ENCODE measurements around the gene ELP1. TPM values are rescaled to one million over a fixed set of nuclear protein-coding genes. Genes with fewer than 3 reads are reported as not detected.

The ELP1 gene
- total and polyA plus RNA-seq, 4 donors: 9.3 to 27.7 (median 16.4) TPM

GRCh38 chr9:108867829-108868228, 66.1 kb downstream of the ELP1 start:
- Histone ChIP-seq H3K36me3 (ENCODE audit: control insufficient read depth in 4 of 4, insufficient read depth in 3 of 4, low read depth in 1 of 4, low read length in 3 of 4) (peaks cover 2 to 13% (median 9%) of the 10 kb centered on the region in 4 donors), H3K9ac (ENCODE audit: low read depth in 1 of 2, low read length in 2 of 2) (no peak overlapping the region), H3K27me3 (ENCODE audit: control insufficient read depth in 4 of 4, insufficient read depth in 4 of 4, low read length in 3 of 4) (no peaks in the 10 kb centered on the region), H3K27ac (ENCODE audit: low read depth in 1 of 2, low read length in 2 of 2) (no peak overlapping the region), H3K4me3 (ENCODE audit: low read depth in 1 of 3, low read length in 3 of 3) (no peak overlapping the region), H3K9me3 (ENCODE audit: control insufficient read depth in 4 of 4, low read length in 3 of 4) (peaks cover 0 to 6% (median 0%) of the 10 kb centered on the region in 4 donors), H3K4me1 (ENCODE audit: control insufficient read depth in 4 of 4, insufficient read depth in 4 of 4, low read length in 3 of 4) (peaks cover 4 to 21% (median 12%) of the 10 kb centered on the region in 4 donors)
- no peak for DNase-seq (ENCODE audit: low spot score)
- TF ChIP-seq, protein P1, sequence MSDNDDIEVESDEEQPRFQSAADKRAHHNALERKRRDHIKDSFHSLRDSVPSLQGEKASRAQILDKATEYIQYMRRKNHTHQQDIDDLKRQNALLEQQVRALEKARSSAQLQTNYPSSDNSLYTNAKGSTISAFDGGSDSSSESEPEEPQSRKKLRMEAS (IDR thresholded peaks at IDR 0.05): no peak
- TF ChIP-seq HNF4A (conservative IDR thresholded peaks at IDR 0.05) (no peak), RXRA (IDR thresholded peaks at IDR 0.05) (no peak), FOXA2 (IDR thresholded peaks at IDR 0.05) (no peak)
- WGBS: 96% methylated on average over 4 of the region's 4 CpGs

- Histone ChIP-seq H3K4me3 (ENCODE audit: low read depth in 1 of 3, low read length in 3 of 3) (no peak overlapping the region), H3K9ac (ENCODE audit: low read depth in 1 of 2, low read length in 2 of 2) (no peak overlapping the region), H3K4me1 (ENCODE audit: control insufficient read depth in 4 of 4, insufficient read depth in 4 of 4, low read length in 3 of 4) (peaks cover 4 to 21% (median 12%) of the 10 kb centered on the region in 4 donors), H3K27me3 (ENCODE audit: control insufficient read depth in 4 of 4, insufficient read depth in 4 of 4, low read length in 3 of 4) (no peaks in the 10 kb centered on the region), H3K27ac (ENCODE audit: low read depth in 1 of 2, low read length in 2 of 2) (no peak overlapping the region), H3K36me3 (ENCODE audit: control insufficient read depth in 4 of 4, insufficient read depth in 3 of 4, low read depth in 1 of 4, low read length in 3 of 4) (peaks cover 2 to 11% (median 8%) of the 10 kb centered on the region in 4 donors), H3K9me3 (ENCODE audit: control insufficient read depth in 4 of 4, low read length in 3 of 4) (peaks cover 0 to 6% (median 0%) of the 10 kb centered on the region in 4 donors)
- no peak for TF ChIP-seq CTCF (IDR thresholded peaks at IDR 0.05; ENCODE audit: low read depth, low read length, missing input control)
- no peak for TF ChIP-seq HNF4G (IDR thresholded peaks at IDR 0.05)
- TF ChIP-seq, protein P2, sequence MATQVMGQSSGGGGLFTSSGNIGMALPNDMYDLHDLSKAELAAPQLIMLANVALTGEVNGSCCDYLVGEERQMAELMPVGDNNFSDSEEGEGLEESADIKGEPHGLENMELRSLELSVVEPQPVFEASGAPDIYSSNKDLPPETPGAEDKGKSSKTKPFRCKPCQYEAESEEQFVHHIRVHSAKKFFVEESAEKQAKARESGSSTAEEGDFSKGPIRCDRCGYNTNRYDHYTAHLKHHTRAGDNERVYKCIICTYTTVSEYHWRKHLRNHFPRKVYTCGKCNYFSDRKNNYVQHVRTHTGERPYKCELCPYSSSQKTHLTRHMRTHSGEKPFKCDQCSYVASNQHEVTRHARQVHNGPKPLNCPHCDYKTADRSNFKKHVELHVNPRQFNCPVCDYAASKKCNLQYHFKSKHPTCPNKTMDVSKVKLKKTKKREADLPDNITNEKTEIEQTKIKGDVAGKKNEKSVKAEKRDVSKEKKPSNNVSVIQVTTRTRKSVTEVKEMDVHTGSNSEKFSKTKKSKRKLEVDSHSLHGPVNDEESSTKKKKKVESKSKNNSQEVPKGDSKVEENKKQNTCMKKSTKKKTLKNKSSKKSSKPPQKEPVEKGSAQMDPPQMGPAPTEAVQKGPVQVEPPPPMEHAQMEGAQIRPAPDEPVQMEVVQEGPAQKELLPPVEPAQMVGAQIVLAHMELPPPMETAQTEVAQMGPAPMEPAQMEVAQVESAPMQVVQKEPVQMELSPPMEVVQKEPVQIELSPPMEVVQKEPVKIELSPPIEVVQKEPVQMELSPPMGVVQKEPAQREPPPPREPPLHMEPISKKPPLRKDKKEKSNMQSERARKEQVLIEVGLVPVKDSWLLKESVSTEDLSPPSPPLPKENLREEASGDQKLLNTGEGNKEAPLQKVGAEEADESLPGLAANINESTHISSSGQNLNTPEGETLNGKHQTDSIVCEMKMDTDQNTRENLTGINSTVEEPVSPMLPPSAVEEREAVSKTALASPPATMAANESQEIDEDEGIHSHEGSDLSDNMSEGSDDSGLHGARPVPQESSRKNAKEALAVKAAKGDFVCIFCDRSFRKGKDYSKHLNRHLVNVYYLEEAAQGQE (IDR thresholded peaks at IDR 0.05): no peak
- TF ChIP-seq FOXA2 (IDR thresholded peaks at IDR 0.05): no peak
- TF ChIP-seq, protein P3, sequence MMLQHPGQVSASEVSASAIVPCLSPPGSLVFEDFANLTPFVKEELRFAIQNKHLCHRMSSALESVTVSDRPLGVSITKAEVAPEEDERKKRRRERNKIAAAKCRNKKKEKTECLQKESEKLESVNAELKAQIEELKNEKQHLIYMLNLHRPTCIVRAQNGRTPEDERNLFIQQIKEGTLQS (IDR thresholded peaks at IDR 0.05): no peak
- no peak for TF ChIP-seq YY1 (IDR thresholded peaks at IDR 0.05)
- no peak for TF ChIP-seq NR2F2 (IDR thresholded peaks at IDR 0.05)
- no peak for TF ChIP-seq FOXA1 (IDR thresholded peaks at IDR 0.05)
- TF ChIP-seq, protein P1 (IDR thresholded peaks at IDR 0.05): no peak
- TF ChIP-seq SP1 (IDR thresholded peaks at IDR 0.05): no peak
- no peak for TF ChIP-seq RXRA (IDR thresholded peaks at IDR 0.05)
- no peak for TF ChIP-seq GABPA (IDR thresholded peaks at IDR 0.05 in 1 of 2, conservative IDR thresholded peaks at IDR 0.05 in 1 of 2)
- TF ChIP-seq JUND (IDR thresholded peaks at IDR 0.05): no peak
- no peak for TF ChIP-seq RAD21 (IDR thresholded peaks at IDR 0.05)
- no peak for TF ChIP-seq EGR1 (IDR thresholded peaks at IDR 0.05; ENCODE audit: low read depth in 2 of 2)
- TF ChIP-seq TAF1 (conservative IDR thresholded peaks at IDR 0.05): no peak
- no peak for TF ChIP-seq HNF4A (conservative IDR thresholded peaks at IDR 0.05)
- no peak for TF ChIP-seq ZBTB33 (IDR thresholded peaks at IDR 0.05)
- DNase-seq (ENCODE audit: low spot score): no peak
Observed at GRCh38 chr9:108867116-108867515, 66.8 kb downstream of the ELP1 start.
